ENCODE measurements around the gene PIGU. TPM values are rescaled to one million over a fixed set of nuclear protein-coding genes. Genes with fewer than 3 reads are reported as not detected.

The PIGU gene
- total and polyA plus RNA-seq, 2 of the 13 experiments (the other 11 are each of a cell fraction or from before 2014, with no cell fraction given): 45.5 to 231 TPM

- TF ChIP-seq HINFP (CRISPR knock-in tag; IDR thresholded peaks at IDR 0.05; ENCODE audit: low read depth) (no peak), ZNF703 (CRISPR knock-in tag; IDR thresholded peaks at IDR 0.05; ENCODE audit: borderline replicate concordance) (no peak), MAFF (IDR thresholded peaks at IDR 0.05; ENCODE audit: low read depth, low read length) (0 out of 2 replicates have a peak, but pooled peaks have one; percentile 7), ZBTB25 (CRISPR knock-in tag; IDR thresholded peaks at IDR 0.05) (peak; percentile 73), NR3C1 (CRISPR knock-in tag; IDR thresholded peaks at IDR 0.05) (no peak; the same call in 1 of the 2 replicates), ERF (CRISPR knock-in tag; IDR thresholded peaks at IDR 0.05) (peak; percentile 14; the same call in 1 of the 2 replicates), ZNF274 (CRISPR knock-in tag; IDR thresholded peaks at IDR 0.05) (no peak), GTF2F1 (IDR thresholded peaks at IDR 0.05; ENCODE audit: low read length) (no peak), ZNF773 (CRISPR knock-in tag; IDR thresholded peaks at IDR 0.05; ENCODE audit: borderline replicate concordance) (no peak), MTF1 (CRISPR knock-in tag; IDR thresholded peaks at IDR 0.05) (no peak), ZNF235 (CRISPR knock-in tag; IDR thresholded peaks at IDR 0.05; ENCODE audit: borderline replicate concordance) (no peak), ZNF7 (CRISPR knock-in tag; IDR thresholded peaks at IDR 0.05) (no peak), ZSCAN20 (CRISPR knock-in tag; IDR thresholded peaks at IDR 0.05; ENCODE audit: borderline replicate concordance) (0 out of 2 replicates have a peak, but pooled peaks have one; percentile 7), THAP11 (CRISPR knock-in tag; IDR thresholded peaks at IDR 0.05) (no peak), ZBTB4 (CRISPR knock-in tag; IDR thresholded peaks at IDR 0.05; ENCODE audit: borderline replicate concordance) (peak; percentile 62; the same call in 1 of the 2 replicates), TFAP4 (IDR thresholded peaks at IDR 0.05; ENCODE audit: borderline replicate concordance, low read depth) (peak; percentile 51), PCBP2 (optimal IDR thresholded peaks at IDR 0.05; ENCODE audit: low read depth, low read length, poor library complexity, severe bottlenecking) (no peak), ZNF652 (CRISPR knock-in tag; IDR thresholded peaks at IDR 0.05; ENCODE audit: borderline replicate concordance, low read depth) (no peak), PRMT3 (CRISPR knock-in tag; IDR thresholded peaks at IDR 0.05; ENCODE audit: borderline replicate concordance, low read depth) (no peak), ZBTB21 (CRISPR knock-in tag; IDR thresholded peaks at IDR 0.05) (peak; percentile 65; the same call in 1 of the 2 replicates), ATF7-NPFF (CRISPR knock-in tag; IDR thresholded peaks at IDR 0.05; ENCODE audit: low read depth) (peak; percentile 16; the same call in 1 of the 2 replicates), ZNF766 (CRISPR knock-in tag; IDR thresholded peaks at IDR 0.05; ENCODE audit: borderline replicate concordance) (0 out of 2 replicates have a peak, but pooled peaks have one; percentile 14), SOX13 (IDR thresholded peaks at IDR 0.05) (0 out of 2 replicates have a peak, but pooled peaks have one; percentile 19), SOX13 (CRISPR knock-in tag; conservative IDR thresholded peaks at IDR 0.05 in 1 of 2, IDR thresholded peaks at IDR 0.05 in 1 of 2) (peak; percentile 38 to 66; a peak in 1 of 4 replicates)
Observed at GRCh38 chr20:34703424-34704176, 26.7 kb upstream of the PIGU start (continued).
